GM12878 (cell line): ENCODE data around the gene ZDHHC19.

Experiments
- ATF2 ChIP-seq: IDR thresholded peaks from 2 replicates; pipeline ENCODE4 v1.6.1; 2012; ENCODE audit warnings: low read length, inconsistent platforms
- CEBPB ChIP-seq, 2 experiments: fragments of 150-350 bp in 1 of 2; IDR thresholded peaks; 2 replicates each; pipeline ENCODE4 v1.6.1; 2012 to 2014; ENCODE audit warnings: low read depth in 2 of 2, low read length in 2 of 2, borderline replicate concordance in 1 of 2, inconsistent platforms in 1 of 2
- CTCF ChIP-seq, 3 experiments: IDR thresholded peaks in 2 of 3; conservative IDR thresholded peaks in 1 of 3; 2 replicates each; pipeline ENCODE4 v1.5.1; 2011; ENCODE audit warnings: low read depth in 3 of 3, low read length in 3 of 3, mild to moderate bottlenecking in 3 of 3, control low read depth in 2 of 3, moderate library complexity in 2 of 3, inconsistent platforms in 1 of 3, mixed read lengths in 1 of 3; ENCODE audit not compliant: control insufficient read depth in 2 of 3, insufficient read depth in 1 of 3; ENCODE audit errors: extremely low read depth in 1 of 3
- E2F8 ChIP-seq: fragments of 450-650 bp; IDR thresholded peaks from 2 replicates; pipeline ENCODE4 v1.6.1; 2018; ENCODE audit warnings: mild to moderate bottlenecking, low read depth, moderate library complexity; ENCODE audit not compliant: partially characterized antibody
- EP300 ChIP-seq, 2 experiments: fragments of 150-350 bp in 1 of 2; IDR thresholded peaks; 2 replicates each; pipeline ENCODE4 v1.6.1; 2011 to 2012; ENCODE audit warnings: low read depth in 2 of 2, low read length in 2 of 2, borderline replicate concordance in 1 of 2, improper control_type of control experiment in 1 of 2, inconsistent platforms in 1 of 2; ENCODE audit not compliant: control insufficient read depth in 1 of 2
- ETV6 ChIP-seq, 2 experiments: fragments of 450-650 bp in 1 of 2; IDR thresholded peaks in 1 of 2; conservative IDR thresholded peaks in 1 of 2; 2 replicates each; pipeline ENCODE4 v1.6.1; 2014; ENCODE audit warnings: antibody characterized with exemption in 1 of 2, borderline replicate concordance in 1 of 2, low read depth in 1 of 2, mild to moderate bottlenecking in 1 of 2, moderate library complexity in 1 of 2
- EZH2 ChIP-seq: IDR thresholded peaks from 2 replicates; pipeline ENCODE4 v1.6.1; 2012; ENCODE audit warnings: low read depth, mild to moderate bottlenecking, control low read depth, inconsistent platforms, low read length, borderline replicate concordance; ENCODE audit not compliant: control insufficient read depth
- JUNB ChIP-seq: IDR thresholded peaks from 2 replicates; pipeline ENCODE4 v1.6.1; 2016; ENCODE audit warnings: antibody characterized with exemption, mild to moderate bottlenecking
- LARP7 ChIP-seq: fragments of 450-650 bp; IDR thresholded peaks from 2 replicates; pipeline ENCODE4 v1.6.1; 2017; ENCODE audit warnings: mild to moderate bottlenecking
- MXI1 ChIP-seq: fragments of 150-350 bp; IDR thresholded peaks from 2 replicates; pipeline ENCODE4 v1.6.1; 2011; ENCODE audit warnings: low read depth, mild to moderate bottlenecking, inconsistent platforms, low read length, improper control_type of control experiment
- RAD21 ChIP-seq: IDR thresholded peaks from 2 replicates; pipeline ENCODE4 v1.6.1; 2011; ENCODE audit warnings: mild to moderate bottlenecking, low read depth, low read length, moderate library complexity; ENCODE audit not compliant: insufficient read depth
- RCOR1 ChIP-seq: conservative IDR thresholded peaks from 2 replicates; pipeline ENCODE4 v1.6.1; 2012; ENCODE audit warnings: low read depth, low read length, improper control_type of control experiment
- TCF7 ChIP-seq: IDR thresholded peaks from 2 replicates; pipeline ENCODE4 v1.6.1; 2014; ENCODE audit warnings: antibody characterized with exemption, borderline replicate concordance
- YY1 ChIP-seq: IDR thresholded peaks from 2 replicates; pipeline ENCODE4 v1.6.1; 2011; ENCODE audit warnings: low read depth, mild to moderate bottlenecking, low read length

GRCh38 chr3:196235452-196236122 is 24.4 kb upstream of the ZDHHC19 start:
- TF ChIP-seq MXI1 (no peak), RCOR1 (no peak), CEBPB (IDR thresholded peaks at IDR 0.05; ENCODE audit: borderline replicate concordance in 1 of 2, low read depth in 2 of 2, low read length in 2 of 2) (no peak), TCF7 (no peak), EZH2 (no peak), CTCF (IDR thresholded peaks at IDR 0.05 in 2 of 3, conservative IDR thresholded peaks at IDR 0.05 in 1 of 3; ENCODE audit: control insufficient read depth in 2 of 3, extremely low read depth in 1 of 3, insufficient read depth in 1 of 3, low read depth in 3 of 3, low read length in 3 of 3) (no peak), YY1 (no peak), EP300 (IDR thresholded peaks at IDR 0.05; ENCODE audit: borderline replicate concordance in 1 of 2, control insufficient read depth in 1 of 2, low read depth in 2 of 2, low read length in 2 of 2) (no peak), E2F8 (no peak), RAD21 (no peak), ETV6 (conservative IDR thresholded peaks at IDR 0.05 in 1 of 2, IDR thresholded peaks at IDR 0.05 in 1 of 2; ENCODE audit: borderline replicate concordance in 1 of 2, low read depth in 1 of 2) (no peak), JUNB (no peak), ATF2 (no peak), LARP7 (no peak)
